Right lobe of liver (tissue), 6 donors: ENCODE measurements around the gene TMC1. TPM values are rescaled to one million over a fixed set of nuclear protein-coding genes. Genes with fewer than 3 reads are reported as not detected.

ENCODE experiments used
- ATAC-seq, 4 donors: fragments of 200-7000 bp; cut with Tn5 transposase; one replicate each; pipeline ENCODE4 v1.9.1; 2020; ENCODE audit warnings: mild to moderate bottlenecking in 4 of 4, moderate library complexity in 4 of 4
- DNase-seq, 3 donors: peaks; one replicate each; pipeline ENCODE4 v3.0.0-alpha.2; 2020
- H3K27ac ChIP-seq, 3 donors: fragments of 200-600 bp; one replicate each; pipeline ENCODE4 v1.8.0; 2022
- H3K27me3 ChIP-seq, 2 donors: fragments of 200-600 bp; one replicate each; pipeline ENCODE4 v1.8.0; 2022
- H3K36me3 ChIP-seq, 4 donors: fragments of 200-600 bp; sonication (generic) in 1 of 4; one replicate each; pipeline versions ENCODE4 v1.5.1 to v1.8.0; 2017 to 2022; ENCODE audit warnings: control low read depth in 1 of 4
- H3K4me1 ChIP-seq, 4 donors: fragments of 200-600 bp; sonication (generic) in 1 of 4; one replicate each; pipeline versions ENCODE4 v1.5.1 to v1.8.0; 2017 to 2022; ENCODE audit warnings: control low read depth in 1 of 4
- H3K4me3 ChIP-seq, 3 donors: fragments of 200-600 bp; one replicate each; pipeline ENCODE4 v1.8.0; 2022
- H3K9me3 ChIP-seq, 4 donors: fragments of 200-600 bp; sonication (generic) in 1 of 4; one replicate each; pipeline versions ENCODE4 v1.5.1 to v1.8.0; 2017 to 2022; ENCODE audit warnings: control low read depth in 1 of 4
- POLR2A ChIP-seq: fragments of 450-650 bp; IDR thresholded peaks from one replicate; pipeline ENCODE4 v1.6.1; 2017; ENCODE audit warnings: antibody characterized with exemption, mild to moderate bottlenecking
- WGBS: methylation state at CpG from one replicate; pipeline ENCODE4 v1.1.6; 2018; ENCODE audit warnings: low coverage, low lambda C conversion rate; ENCODE audit not compliant: insufficient coverage; ENCODE audit errors: missing lambda C conversion rate; 5-methylcytosine and 5-hydroxymethylcytosine counted together
- intact Hi-C, 2 donors: fragments of 100-400 bp; cut with DNase I; formaldehyde crosslinking; loops; one replicate each; pipeline versions ENCODE4 v1.11.2 to v1.14.1; 2022
- total RNA-seq, 6 experiments: library from RNA; depleted of rRNA in 2 of 6; stranded (reverse); fragments of >200 nt in 2 of 6; fragmentation: NEBNext Ultra II Directional in 3 of 6; extraction: Animal tissue kit (Norgen Biotek cat#: 25700) in 3 of 6; gene quantifications; one replicate each; pipeline versions ENCODE4 v1.1.0 to v1.2.4, GENCODE V29; 2016 to 2023
- TF ChIP-seq, protein P1 (sequence below), 4 donors: fragments of 200-600 bp in 3 of 4; fragments of 450-650 bp in 1 of 4; IDR thresholded peaks; one replicate each; pipeline versions ENCODE4 v1.5.1 to v1.8.0; 2016 to 2022; ENCODE audit warnings: antibody characterized with exemption in 4 of 4, mild to moderate bottlenecking in 2 of 4
- donor health status: DM: no; HTN: yes; CAD: no.
- donor health status: DM: no; HTN: no; CAD: no.
- donor health status: DM: no; HTN: no; CAD: no.
- donor health status: DM: no; HTN: yes; CAD: no.
- donor health status: DM: no; HTN: yes; CAD: no.

Gene TMC1
- total RNA-seq, 6 experiments from 2014 or later, result 0.06 to 0.42 TPM; not detected in 4

DNA sequence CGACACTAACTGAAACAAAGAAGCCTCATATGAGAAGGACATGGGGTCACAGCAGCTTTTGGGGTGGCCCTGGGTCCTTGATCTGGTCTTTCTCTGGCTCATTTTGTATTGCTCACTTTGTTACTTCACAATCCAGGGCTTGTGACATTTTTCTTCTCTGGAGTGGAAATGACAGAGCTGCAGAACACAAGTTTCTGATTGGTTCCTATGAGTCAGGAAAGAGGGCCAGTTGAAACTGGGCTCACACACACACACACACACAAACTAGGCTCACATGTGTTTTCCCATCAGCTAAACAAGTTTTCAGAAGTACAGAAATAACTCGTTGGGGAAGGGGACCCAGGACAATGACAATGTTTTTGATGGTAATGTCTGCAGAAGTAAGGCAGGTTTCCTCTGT lies 54.3 kb downstream of the TMC1 start:
- no peak for ATAC-seq
- H3K4me3 ChIP-seq, result no peak overlapping the region
- H3K27me3 ChIP-seq, result no peaks in the 10 kb centered on the region
- DNase-seq, result no peak
- no peaks in the 10 kb centered on the region for H3K9me3 ChIP-seq
- intact Hi-C loops, result no loop called here
- H3K27ac ChIP-seq, result no peak overlapping the region
- H3K4me1 ChIP-seq, result peaks cover 0 to 19% (median 2%) of the 10 kb centered on the region in 4 donors
- WGBS, result 36% methylated on average over 1 of the region's 2 CpGs
- no peak for TF ChIP-seq POLR2A
- TF ChIP-seq, protein P1, sequence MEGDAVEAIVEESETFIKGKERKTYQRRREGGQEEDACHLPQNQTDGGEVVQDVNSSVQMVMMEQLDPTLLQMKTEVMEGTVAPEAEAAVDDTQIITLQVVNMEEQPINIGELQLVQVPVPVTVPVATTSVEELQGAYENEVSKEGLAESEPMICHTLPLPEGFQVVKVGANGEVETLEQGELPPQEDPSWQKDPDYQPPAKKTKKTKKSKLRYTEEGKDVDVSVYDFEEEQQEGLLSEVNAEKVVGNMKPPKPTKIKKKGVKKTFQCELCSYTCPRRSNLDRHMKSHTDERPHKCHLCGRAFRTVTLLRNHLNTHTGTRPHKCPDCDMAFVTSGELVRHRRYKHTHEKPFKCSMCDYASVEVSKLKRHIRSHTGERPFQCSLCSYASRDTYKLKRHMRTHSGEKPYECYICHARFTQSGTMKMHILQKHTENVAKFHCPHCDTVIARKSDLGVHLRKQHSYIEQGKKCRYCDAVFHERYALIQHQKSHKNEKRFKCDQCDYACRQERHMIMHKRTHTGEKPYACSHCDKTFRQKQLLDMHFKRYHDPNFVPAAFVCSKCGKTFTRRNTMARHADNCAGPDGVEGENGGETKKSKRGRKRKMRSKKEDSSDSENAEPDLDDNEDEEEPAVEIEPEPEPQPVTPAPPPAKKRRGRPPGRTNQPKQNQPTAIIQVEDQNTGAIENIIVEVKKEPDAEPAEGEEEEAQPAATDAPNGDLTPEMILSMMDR (IDR thresholded peaks at IDR 0.05), result no peak
- H3K36me3 ChIP-seq, result no peaks in the 10 kb centered on the region

DNA sequence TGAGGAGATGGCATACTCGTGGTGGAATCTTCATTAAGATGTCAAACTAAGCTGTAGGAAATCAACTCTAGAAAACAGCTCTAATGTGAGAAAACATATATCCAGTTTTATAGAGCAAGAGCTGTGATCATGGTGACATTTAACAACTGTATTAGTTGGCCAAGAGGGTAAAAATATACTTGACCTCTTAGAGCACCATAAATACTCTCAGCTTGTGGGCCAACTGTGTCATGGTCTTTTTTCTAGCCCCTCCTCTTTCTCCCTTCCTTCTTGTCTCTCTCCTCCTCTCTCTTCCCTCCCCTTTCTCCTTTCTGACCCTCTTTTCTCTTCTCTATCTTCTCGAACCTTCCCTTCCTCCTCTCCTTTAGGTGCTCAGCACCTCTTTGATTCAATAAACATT lies 54.7 kb downstream of the TMC1 start:
- no peaks in the 10 kb centered on the region for H3K36me3 ChIP-seq
- WGBS, result 67% methylated on average over 2 of the region's 2 CpGs
- intact Hi-C loops, result no loop called here
- TF ChIP-seq, protein P1 (IDR thresholded peaks at IDR 0.05), result no peak
- no peak for TF ChIP-seq POLR2A
- no peaks in the 10 kb centered on the region for H3K27me3 ChIP-seq
- H3K4me3 ChIP-seq, result no peak overlapping the region
- H3K27ac ChIP-seq, result peak overlapping the region in 1 of 3 donors; percentile 41
- ATAC-seq (no peak), DNase-seq (no peak)
- H3K9me3 ChIP-seq, result no peaks in the 10 kb centered on the region
- H3K4me1 ChIP-seq, result peaks cover 0 to 19% (median 2%) of the 10 kb centered on the region in 4 donors

DNA sequence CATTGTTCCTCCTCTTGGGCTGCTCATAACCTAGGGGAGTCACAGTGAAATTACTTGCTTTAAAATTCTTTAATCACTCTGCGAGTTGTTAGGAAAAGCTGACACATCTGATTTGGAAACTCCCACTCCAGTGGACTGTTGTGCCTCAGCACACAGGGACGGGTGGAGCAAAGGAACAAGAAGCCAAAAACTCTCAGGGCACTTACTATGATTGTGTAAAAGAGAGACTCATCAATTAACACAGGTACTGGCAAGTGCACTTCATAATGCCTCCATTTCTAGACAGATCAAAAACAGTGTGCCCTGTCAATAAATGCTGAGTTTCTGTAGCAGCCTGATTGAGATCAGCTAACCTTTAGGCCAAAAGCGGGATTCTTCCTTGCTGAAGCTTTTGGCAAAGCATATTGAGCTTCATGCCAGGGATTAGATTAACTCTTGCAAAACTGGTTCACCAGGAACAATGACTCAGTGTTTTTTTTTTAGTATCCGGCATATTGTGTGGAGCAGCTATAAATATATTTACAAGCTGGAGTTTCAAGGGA lies 55.9 kb downstream of the TMC1 start:
- H3K4me1 ChIP-seq, result peaks cover 0 to 19% (median 2%) of the 10 kb centered on the region in 4 donors
- ATAC-seq (peak; percentile 77 to 81 (median 78)), DNase-seq (peak in 1 of 3 donors; percentile 54)
- H3K27ac ChIP-seq, result peak overlapping the region; percentile 41 to 78 (median 67)
- no peaks in the 10 kb centered on the region for H3K27me3 ChIP-seq
- intact Hi-C loops, result no loop called here
- TF ChIP-seq, protein P1 (IDR thresholded peaks at IDR 0.05), result no peak
- TF ChIP-seq POLR2A, result no peak
- H3K4me3 ChIP-seq, result no peak overlapping the region
- WGBS, result 14% methylated on average over 4 of the region's 4 CpGs
- H3K9me3 ChIP-seq, result no peaks in the 10 kb centered on the region
- no peaks in the 10 kb centered on the region for H3K36me3 ChIP-seq

DNA sequence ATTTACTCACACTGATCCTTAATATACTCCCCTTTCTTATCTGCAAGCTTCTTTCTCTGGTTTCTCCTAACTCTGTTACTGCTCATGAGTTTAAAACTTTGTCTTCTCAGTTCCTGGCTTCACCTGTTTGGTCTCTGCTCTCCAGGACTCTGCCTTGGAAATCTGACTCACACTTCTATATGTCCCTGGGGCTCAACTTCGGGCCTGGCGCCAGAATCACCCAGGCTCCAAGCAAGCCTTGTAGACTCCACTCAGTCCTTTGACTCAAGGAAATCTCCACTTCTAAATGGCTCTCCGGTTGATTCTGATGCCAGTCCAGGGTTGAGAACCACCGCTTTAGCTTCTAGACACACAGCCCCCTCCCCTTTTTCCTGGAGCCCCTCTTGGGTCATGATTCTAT lies 57.8 kb downstream of the TMC1 start:
- H3K36me3 ChIP-seq, result no peaks in the 10 kb centered on the region
- TF ChIP-seq, protein P1 (IDR thresholded peaks at IDR 0.05), result no peak
- TF ChIP-seq POLR2A, result no peak
- H3K4me1 ChIP-seq, result peaks cover 0 to 19% (median 2%) of the 10 kb centered on the region in 4 donors
- H3K27ac ChIP-seq, result peak overlapping the region in 2 of 3 donors; percentile 9 to 78
- 100% methylated on average over 2 of the region's 4 CpGs for WGBS
- no peaks in the 10 kb centered on the region for H3K9me3 ChIP-seq
- ATAC-seq (no peak), DNase-seq (peak in 1 of 3 donors; percentile 28)
- H3K27me3 ChIP-seq, result no peaks in the 10 kb centered on the region
- intact Hi-C loops, result no loop called here
- no peak overlapping the region for H3K4me3 ChIP-seq
